Lower lobe of right lung (tissue), 2 donors: Measurements from ENCODE around the gene MMP15. TPM values are rescaled to one million over a fixed set of nuclear protein-coding genes. Genes with fewer than 3 reads are reported as not detected.

Experiments
- ATAC-seq, 2 donors: fragments of 200-7000 bp; cut with Tn5 transposase; one replicate each; pipeline ENCODE4 v1.9.1; 2020 to 2022; ENCODE audit warnings: mild to moderate bottlenecking in 2 of 2, moderate library complexity in 2 of 2
- DNase-seq: peaks from one replicate; pipeline ENCODE4 v3.0.0-alpha.2; 2020
- H3K27ac ChIP-seq: fragments of 200-600 bp; one replicate; pipeline ENCODE4 v1.8.0; 2022
- H3K27me3 ChIP-seq: fragments of 200-600 bp; one replicate; pipeline ENCODE4 v1.8.0; 2022; ENCODE audit warnings: low read depth
- H3K36me3 ChIP-seq: fragments of 200-600 bp; one replicate; pipeline ENCODE4 v1.8.0; 2022; ENCODE audit warnings: mild to moderate bottlenecking
- H3K4me1 ChIP-seq: fragments of 200-600 bp; one replicate; pipeline ENCODE4 v1.8.0; 2022
- H3K4me3 ChIP-seq: fragments of 200-600 bp; one replicate; pipeline ENCODE4 v1.8.0; 2022; ENCODE audit warnings: mild to moderate bottlenecking
- H3K9me3 ChIP-seq: fragments of 200-600 bp; one replicate; pipeline ENCODE4 v1.8.0; 2022
- CTCF ChIP-seq: fragments of 200-600 bp; IDR thresholded peaks from one replicate; pipeline ENCODE4 v1.8.0; 2022; ENCODE audit warnings: antibody characterized with exemption, mild to moderate bottlenecking
- intact Hi-C: fragments of 100-400 bp; cut with DNase I; formaldehyde crosslinking; loops from one replicate; pipeline ENCODE4 v1.11.0; 2022
- total RNA-seq: library from RNA; stranded (reverse); fragmentation: NEBNext Ultra II Directional; extraction: Animal tissue kit (Norgen Biotek cat#: 25700); gene quantifications from one replicate; pipeline ENCODE4 v1.2.1, GENCODE V29; 2021
- donor health status: DM: no; HTN: yes; CAD: no; lungs with severe emphysema.

Gene MMP15
- total RNA-seq, 1 donor from 2014 or later = 21.5 TPM

GRCh38 chr16:58035356-58036170, 10.0 kb downstream of the MMP15 start:
- H3K4me1 ChIP-seq = peaks cover 42% of the 10 kb centered on the region
- intact Hi-C loops = no loop called here

GRCh38 chr16:58036943-58037342, 11.4 kb downstream of the MMP15 start:
- Histone ChIP-seq H3K9me3 (no peaks in the 10 kb centered on the region), H3K4me3 (no peak overlapping the region), H3K27me3 (no peaks in the 10 kb centered on the region), H3K36me3 (peaks cover 31% of the 10 kb centered on the region), H3K27ac (no peak overlapping the region), H3K4me1 (peaks cover 28% of the 10 kb centered on the region)
- intact Hi-C loops = no loop called here
- DNase-seq (no peak), ATAC-seq (no peak)
- TF ChIP-seq CTCF = no peak

More at GRCh38 chr16:58035356-58036170, 10.0 kb downstream of the MMP15 start:
- Histone ChIP-seq H3K36me3 (peaks cover 17% of the 10 kb centered on the region), H3K27me3 (no peaks in the 10 kb centered on the region), H3K9me3 (no peaks in the 10 kb centered on the region), H3K27ac (no peak overlapping the region), H3K4me3 (no peak overlapping the region)
- no peak for TF ChIP-seq CTCF
- ATAC-seq = no peak
- no peak for DNase-seq

- no peak overlapping the region for H3K27ac ChIP-seq
- DNase-seq (no peak), ATAC-seq (no peak)
- intact Hi-C loops = no loop called here
- H3K4me1 ChIP-seq = peaks cover 23% of the 10 kb centered on the region
- no peak overlapping the region for H3K4me3 ChIP-seq
- H3K27me3 ChIP-seq = no peaks in the 10 kb centered on the region
- H3K36me3 ChIP-seq = peaks cover 37% of the 10 kb centered on the region
- no peaks in the 10 kb centered on the region for H3K9me3 ChIP-seq
- TF ChIP-seq CTCF = no peak
Observed at GRCh38 chr16:58037365-58038057, 12.0 kb downstream of the MMP15 start.

- intact Hi-C loops = no loop called here
- Histone ChIP-seq H3K4me1 (peaks cover 15% of the 10 kb centered on the region), H3K9me3 (no peaks in the 10 kb centered on the region), H3K27me3 (no peaks in the 10 kb centered on the region), H3K27ac (no peak overlapping the region), H3K4me3 (no peak overlapping the region), H3K36me3 (peaks cover 44% of the 10 kb centered on the region)
- DNase-seq (no peak), ATAC-seq (no peak)
- TF ChIP-seq CTCF = no peak
Observed at GRCh38 chr16:58038219-58038641, 12.7 kb downstream of the MMP15 start.

- no peak for DNase-seq
- ATAC-seq = no peak
- Histone ChIP-seq H3K27me3 (no peaks in the 10 kb centered on the region), H3K9me3 (no peaks in the 10 kb centered on the region), H3K27ac (no peak overlapping the region), H3K36me3 (peaks cover 58% of the 10 kb centered on the region), H3K4me1 (peaks cover 6% of the 10 kb centered on the region), H3K4me3 (no peak overlapping the region)
- intact Hi-C loops = no loop called here
- TF ChIP-seq CTCF = no peak
Observed at GRCh38 chr16:58039829-58040495, 14.4 kb downstream of the MMP15 start.
